Effector memory CD4-positive, alpha-beta T cell (primary cell): ENCODE results near the gene FITM1.

ENCODE experiments used
- DNase-seq, 3 donors: peaks; one replicate each; pipeline ENCODE4 v3.0.0-alpha.2; 2020
- H3K27ac ChIP-seq: 2 replicates; pipeline ENCODE4 v1.7.0; 2013; ENCODE audit warnings: mild to moderate bottlenecking, low read length, moderate library complexity; ENCODE audit not compliant: insufficient read depth, poor library complexity, severe bottlenecking
- H3K27me3 ChIP-seq: replicated peaks from 2 replicates; pipeline ENCODE4 v1.7.0; 2013; ENCODE audit warnings: mild to moderate bottlenecking, low read length; ENCODE audit not compliant: insufficient read depth, control insufficient read depth, poor library complexity, severe bottlenecking
- H3K36me3 ChIP-seq: 2 replicates; pipeline ENCODE4 v1.7.0; 2013; ENCODE audit warnings: mild to moderate bottlenecking, low read length, moderate library complexity; ENCODE audit not compliant: control insufficient read depth, insufficient read depth
- H3K4me1 ChIP-seq: 2 replicates; pipeline ENCODE4 v1.7.0; 2013; ENCODE audit warnings: low read length, mild to moderate bottlenecking; ENCODE audit not compliant: control insufficient read depth, insufficient read depth, poor library complexity, severe bottlenecking
- H3K4me3 ChIP-seq: 2 replicates; pipeline ENCODE4 v1.7.0; 2013; ENCODE audit warnings: low read length, low read depth, mild to moderate bottlenecking; ENCODE audit not compliant: insufficient read depth, poor library complexity, severe bottlenecking
- H3K9me3 ChIP-seq: 2 replicates; pipeline ENCODE4 v1.7.0; 2013; ENCODE audit warnings: mild to moderate bottlenecking, low read length, moderate library complexity; ENCODE audit not compliant: control insufficient read depth

The FITM1 gene

DNA sequence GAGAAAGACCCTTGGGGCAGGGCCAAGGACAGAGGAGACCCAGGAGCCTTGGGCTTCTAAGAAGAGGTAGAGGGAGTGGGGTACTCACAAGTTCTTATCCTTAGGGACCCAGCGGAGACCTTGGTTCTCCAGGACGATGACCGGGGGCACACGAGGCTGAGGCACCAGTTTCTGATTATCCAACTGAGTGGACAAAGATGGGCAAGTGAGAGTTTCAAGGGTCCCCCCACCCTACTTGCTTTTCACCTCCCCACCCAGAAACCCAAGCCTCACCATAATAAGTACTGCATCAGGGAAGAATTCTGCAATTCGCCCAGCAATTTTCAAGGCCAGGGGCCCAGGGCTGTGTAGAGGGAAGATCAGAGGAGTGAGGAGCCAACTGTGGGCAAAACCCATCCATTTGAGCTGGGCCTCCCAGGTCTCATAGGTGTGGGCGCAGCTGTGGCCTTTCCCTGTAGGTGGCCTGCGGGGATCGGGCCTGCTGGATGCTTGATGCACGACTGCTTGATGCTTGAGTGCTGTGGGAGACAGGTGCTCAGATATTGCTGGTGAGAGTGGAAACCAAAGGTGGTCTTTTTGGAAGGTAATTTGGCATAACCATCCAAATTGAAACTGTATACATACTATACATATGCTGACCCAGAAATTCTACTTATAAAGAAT is 8.9 kb downstream of the FITM1 start:
- Histone ChIP-seq H3K4me3 (no peak overlapping the region), H3K27me3 (no peaks in the 10 kb centered on the region), H3K36me3 (peaks cover 30% of the 10 kb centered on the region), H3K27ac (no peak overlapping the region), H3K9me3 (no peaks in the 10 kb centered on the region), H3K4me1 (peaks cover 41% of the 10 kb centered on the region)
- DNase-seq: no peak

DNA sequence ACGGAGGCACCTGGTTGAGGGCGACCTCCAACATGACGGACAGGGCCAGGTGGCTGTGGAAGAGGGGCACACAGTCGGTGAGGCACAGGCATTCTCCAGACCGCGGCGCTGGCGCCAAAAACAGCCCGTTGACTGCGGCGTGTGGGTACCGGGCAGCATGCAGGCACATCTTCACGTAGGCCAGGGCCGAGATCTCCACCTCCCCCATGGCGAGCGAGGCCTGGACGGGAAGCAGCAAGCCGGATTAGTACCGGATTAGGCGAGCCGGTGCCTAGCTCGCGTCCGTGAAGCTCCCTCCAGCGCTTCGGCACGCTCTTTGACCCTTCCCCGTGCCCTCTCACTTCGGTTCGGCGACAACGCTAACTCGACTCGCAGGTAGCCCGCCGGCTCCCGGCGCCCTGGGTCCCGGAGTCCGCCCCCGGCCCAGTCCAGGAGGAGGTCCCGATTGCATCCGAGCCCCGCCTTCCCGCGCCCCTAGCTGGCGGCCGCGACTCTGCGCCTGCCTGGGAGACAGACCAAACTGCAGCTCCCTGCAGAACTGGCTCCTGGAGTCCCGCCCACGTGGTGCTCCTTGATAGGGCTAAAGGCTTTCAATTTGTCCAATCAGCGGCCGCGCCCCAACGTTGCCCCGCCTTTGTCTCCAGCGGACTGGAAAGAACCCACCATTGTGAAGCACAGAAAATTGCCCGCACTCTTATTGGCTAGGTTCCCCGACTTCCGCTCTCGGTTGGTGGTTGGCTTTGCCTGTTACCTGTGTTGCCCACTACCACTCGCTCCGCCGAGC is 10.8 kb downstream of the FITM1 start, which contains the start of gene EMC9:
EMC9 (minus strand) TSS at position 495 of the 784 bp plus-strand sequence; CDS start at position 208, 287 bp downstream.
- Histone ChIP-seq H3K27ac (peak within 1 kb of the TSS; percentile 77), H3K4me1 (peaks cover 46% of the 10 kb centered on the region), H3K4me3 (peak within 1 kb of the TSS; percentile 84), H3K27me3 (no peaks in the 10 kb centered on the region), H3K36me3 (peaks cover 30% of the 10 kb centered on the region), H3K9me3 (no peaks in the 10 kb centered on the region)
- DNase-seq: peak; percentile 99 to 100 (median 100)

DNA sequence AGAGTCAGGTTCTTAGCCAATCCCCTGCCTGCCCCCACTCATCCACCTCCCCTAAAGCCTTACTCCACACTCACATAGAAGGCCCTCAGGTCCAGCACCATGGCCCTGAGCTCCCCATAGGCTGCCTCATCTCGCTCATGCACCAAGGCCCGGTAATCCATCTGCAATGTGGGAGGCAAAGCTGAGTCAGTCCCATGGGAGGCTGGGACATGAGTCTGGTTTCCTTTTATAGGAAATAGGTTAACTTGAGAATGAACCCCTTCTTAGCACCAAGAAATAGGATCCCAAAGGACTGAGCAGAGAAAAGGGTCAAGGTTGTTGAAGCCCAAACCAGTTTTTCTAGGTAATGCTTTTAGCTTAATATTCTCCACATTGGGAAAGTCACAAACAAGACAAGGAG is 13.1 kb downstream of the FITM1 start:
- no peaks in the 10 kb centered on the region for H3K27me3 ChIP-seq
- peaks cover 19% of the 10 kb centered on the region for H3K36me3 ChIP-seq
- no peaks in the 10 kb centered on the region for H3K9me3 ChIP-seq
- DNase-seq: no peak
- no peak overlapping the region for H3K27ac ChIP-seq
- no peak overlapping the region for H3K4me3 ChIP-seq
- peaks cover 36% of the 10 kb centered on the region for H3K4me1 ChIP-seq

DNA sequence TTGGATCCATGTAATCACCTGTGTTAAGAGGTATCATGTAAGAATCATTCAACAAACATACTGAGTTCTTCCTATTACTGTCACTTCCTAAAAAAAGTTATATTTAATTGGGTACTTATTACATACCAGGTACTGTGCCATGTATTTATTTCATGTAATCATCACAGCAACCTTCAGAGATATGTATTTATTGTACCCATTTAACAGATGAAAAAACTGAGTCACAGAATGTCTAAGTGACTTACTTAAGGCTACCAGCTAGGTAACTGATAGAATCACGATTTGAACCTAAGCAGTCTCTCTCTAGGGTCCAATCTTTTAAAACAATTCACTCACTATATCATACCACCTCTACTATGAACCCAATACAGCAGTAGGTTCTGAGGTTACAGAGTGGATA is 14.0 kb downstream of the FITM1 start:
- H3K36me3 ChIP-seq: peaks cover 18% of the 10 kb centered on the region
- peaks cover 37% of the 10 kb centered on the region for H3K4me1 ChIP-seq
- no peak for DNase-seq
- no peak overlapping the region for H3K27ac ChIP-seq
- H3K9me3 ChIP-seq: no peaks in the 10 kb centered on the region
- no peaks in the 10 kb centered on the region for H3K27me3 ChIP-seq
- no peak overlapping the region for H3K4me3 ChIP-seq

DNA sequence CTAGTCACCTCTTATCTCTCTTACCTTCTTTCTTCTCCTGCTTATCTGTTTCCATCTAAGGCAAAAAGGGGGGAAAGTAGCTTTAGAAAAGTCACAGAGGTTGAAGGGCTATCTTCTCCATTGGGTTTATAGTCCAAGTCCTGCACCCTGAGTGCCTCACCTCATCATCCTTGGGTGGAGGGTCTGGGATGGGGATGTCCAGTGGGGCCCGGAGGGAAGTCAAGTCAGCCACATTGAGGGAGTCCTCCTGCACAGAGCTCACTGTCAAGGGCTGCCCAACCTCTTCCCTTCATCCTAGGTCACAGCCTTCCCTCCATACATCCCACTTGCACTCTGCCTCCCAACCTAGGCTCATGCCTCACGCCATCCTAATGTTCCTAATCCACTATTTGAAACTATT is 14.8 kb downstream of the FITM1 start:
- Histone ChIP-seq H3K4me1 (peaks cover 38% of the 10 kb centered on the region), H3K27me3 (no peaks in the 10 kb centered on the region)

DNA sequence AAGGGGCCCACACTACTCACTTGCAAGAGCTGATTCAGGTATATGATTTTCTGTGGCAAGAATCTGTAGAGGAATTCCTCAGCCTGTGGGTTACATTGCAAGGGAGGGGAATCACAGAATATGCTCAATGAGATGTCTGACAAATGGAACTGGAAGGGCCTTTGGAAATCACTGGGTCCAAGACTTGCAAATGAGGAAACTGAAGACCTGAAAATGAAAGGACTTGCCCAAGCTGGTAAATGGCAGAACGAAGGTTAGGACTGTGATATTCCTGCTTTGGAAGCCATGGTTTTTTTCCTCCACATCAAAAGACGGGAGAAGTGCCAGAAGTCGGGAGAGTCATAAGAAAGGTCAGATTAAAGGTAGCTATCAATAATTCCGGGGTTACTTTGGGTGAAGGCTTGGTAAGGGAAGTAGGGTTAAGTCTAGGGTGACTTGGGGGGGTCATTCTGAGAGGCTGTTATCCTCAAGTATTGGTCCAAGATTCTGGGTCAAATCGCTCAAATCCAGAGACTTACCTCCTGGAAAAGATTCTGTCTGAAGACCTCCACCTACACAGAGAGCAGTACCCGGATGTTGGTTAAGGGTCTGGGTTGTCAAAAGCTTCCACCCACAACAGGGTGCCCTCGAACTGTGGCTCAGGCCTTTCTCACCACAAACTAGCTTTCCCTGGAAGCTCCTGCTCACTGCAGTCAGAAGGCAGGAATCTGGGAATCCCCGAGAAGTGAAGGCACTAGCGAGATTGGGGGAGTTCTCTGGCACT is 15.4 kb downstream of the FITM1 start:
- no peaks in the 10 kb centered on the region for H3K27me3 ChIP-seq

More for the DNA sequence above, 14.8 kb downstream of the FITM1 start:
- Histone ChIP-seq H3K4me3 (no peak overlapping the region), H3K9me3 (no peaks in the 10 kb centered on the region), H3K36me3 (peaks cover 26% of the 10 kb centered on the region), H3K27ac (peak overlapping the region; percentile 93)
- DNase-seq: no peak

DNA sequence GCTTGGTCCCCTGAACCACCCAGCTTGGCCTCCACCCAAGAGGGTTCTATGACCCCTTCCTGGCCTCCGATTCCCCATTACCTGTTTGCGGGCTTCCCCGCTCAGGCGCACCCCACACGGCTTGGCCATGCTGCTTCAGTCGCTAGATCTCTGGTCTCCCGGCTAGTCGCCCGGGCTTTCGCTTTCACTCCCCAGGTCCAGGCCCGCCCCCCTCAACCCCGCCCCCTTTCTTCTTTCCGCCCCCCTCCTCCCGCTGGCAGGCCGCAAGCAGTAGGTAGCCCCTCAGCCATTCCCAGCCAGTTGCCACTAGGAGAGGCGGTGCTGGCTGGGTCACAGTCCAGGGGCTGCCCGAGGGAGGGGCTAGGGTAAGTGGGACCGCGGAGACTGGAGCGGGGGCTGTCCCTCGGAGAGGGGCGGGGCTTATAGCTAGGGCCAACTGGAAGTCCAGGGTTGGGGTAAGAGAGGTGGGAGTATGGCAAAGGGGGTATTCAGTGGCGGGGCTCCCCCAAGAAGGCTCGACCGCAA is 16.1 kb downstream of the FITM1 start, which contains the start of gene PSME2:
PSME2 (minus strand) TSS at position 158 of the 525 bp plus-strand sequence; CDS start at position 129, 29 bp downstream.
- peak; percentile 83 to 85 (median 84) for DNase-seq
- H3K4me1 ChIP-seq: peaks cover 33% of the 10 kb centered on the region
- H3K9me3 ChIP-seq: no peaks in the 10 kb centered on the region
- peaks cover 38% of the 10 kb centered on the region for H3K36me3 ChIP-seq
- H3K4me3 ChIP-seq: peak within 1 kb of the TSS; percentile 93
- H3K27me3 ChIP-seq: no peaks in the 10 kb centered on the region
- H3K27ac ChIP-seq: peak within 1 kb of the TSS; percentile 93

More for the DNA sequence above, 15.4 kb downstream of the FITM1 start:
- H3K4me3 ChIP-seq: peak overlapping the region; percentile 93
- DNase-seq: no peak
- peaks cover 33% of the 10 kb centered on the region for H3K4me1 ChIP-seq
- H3K9me3 ChIP-seq: no peaks in the 10 kb centered on the region
- peaks cover 32% of the 10 kb centered on the region for H3K36me3 ChIP-seq
- H3K27ac ChIP-seq: peak overlapping the region; percentile 93

DNA sequence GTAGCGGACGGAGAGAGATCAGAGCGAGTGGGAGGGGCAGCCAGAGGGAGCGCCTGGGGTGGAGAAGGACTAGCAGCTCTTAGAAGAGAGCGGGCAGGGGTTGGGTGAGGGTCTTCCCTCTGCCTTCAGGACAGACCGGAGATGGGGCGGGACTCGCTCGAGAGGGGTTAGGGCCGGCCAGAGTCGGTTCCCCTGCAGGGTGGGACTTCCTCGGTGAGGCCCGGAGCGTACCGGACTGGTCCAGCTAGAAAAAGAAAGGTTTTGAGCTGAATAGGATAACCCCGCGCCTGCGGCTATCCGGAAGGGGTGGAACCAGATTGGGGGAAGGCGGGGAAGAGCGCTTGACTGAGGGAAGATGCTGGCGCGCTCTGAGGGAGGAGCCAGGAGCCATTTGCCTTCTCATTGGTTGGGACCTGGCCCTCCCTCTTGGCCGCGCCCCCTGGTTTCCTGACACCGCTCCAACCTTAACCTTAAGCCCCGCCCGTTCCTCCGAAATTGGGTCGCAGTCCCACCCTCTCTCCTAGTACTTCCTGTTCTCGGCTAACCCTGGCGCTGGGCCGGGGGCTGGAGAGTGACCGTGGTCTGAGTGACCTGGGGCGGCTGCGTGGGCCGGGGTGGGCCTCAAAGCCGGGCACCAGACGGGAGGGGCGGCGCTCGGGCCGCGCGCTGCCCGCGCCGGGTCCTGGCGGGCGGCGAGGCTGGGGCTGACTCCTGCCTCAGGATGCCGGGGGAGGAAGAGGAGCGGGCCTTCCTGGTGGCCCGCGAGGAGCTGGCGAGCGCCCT is 16.7 kb downstream of the FITM1 start, which contains the start of gene RNF31:
RNF31 (plus strand) TSS at position 521 of the 783 bp plus-strand sequence; CDS start at position 722, 201 bp downstream.
- H3K9me3 ChIP-seq: no peaks in the 10 kb centered on the region
- H3K4me3 ChIP-seq: peak within 1 kb of the TSS; percentile 93
- H3K36me3 ChIP-seq: peaks cover 45% of the 10 kb centered on the region
- H3K4me1 ChIP-seq: peaks cover 28% of the 10 kb centered on the region
- H3K27ac ChIP-seq: peak within 1 kb of the TSS; percentile 93
- peak; percentile 92 to 96 (median 94) for DNase-seq
- no peaks in the 10 kb centered on the region for H3K27me3 ChIP-seq
